ENCODE data around the gene MBLAC1.

The MBLAC1 gene, protein sequence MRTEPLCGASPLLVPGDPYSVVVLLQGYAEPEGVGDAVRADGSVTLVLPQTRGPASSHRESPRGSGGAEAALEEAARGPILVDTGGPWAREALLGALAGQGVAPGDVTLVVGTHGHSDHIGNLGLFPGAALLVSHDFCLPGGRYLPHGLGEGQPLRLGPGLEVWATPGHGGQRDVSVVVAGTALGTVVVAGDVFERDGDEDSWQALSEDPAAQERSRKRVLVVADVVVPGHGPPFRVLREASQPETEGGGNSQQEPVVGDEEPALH

DNA sequence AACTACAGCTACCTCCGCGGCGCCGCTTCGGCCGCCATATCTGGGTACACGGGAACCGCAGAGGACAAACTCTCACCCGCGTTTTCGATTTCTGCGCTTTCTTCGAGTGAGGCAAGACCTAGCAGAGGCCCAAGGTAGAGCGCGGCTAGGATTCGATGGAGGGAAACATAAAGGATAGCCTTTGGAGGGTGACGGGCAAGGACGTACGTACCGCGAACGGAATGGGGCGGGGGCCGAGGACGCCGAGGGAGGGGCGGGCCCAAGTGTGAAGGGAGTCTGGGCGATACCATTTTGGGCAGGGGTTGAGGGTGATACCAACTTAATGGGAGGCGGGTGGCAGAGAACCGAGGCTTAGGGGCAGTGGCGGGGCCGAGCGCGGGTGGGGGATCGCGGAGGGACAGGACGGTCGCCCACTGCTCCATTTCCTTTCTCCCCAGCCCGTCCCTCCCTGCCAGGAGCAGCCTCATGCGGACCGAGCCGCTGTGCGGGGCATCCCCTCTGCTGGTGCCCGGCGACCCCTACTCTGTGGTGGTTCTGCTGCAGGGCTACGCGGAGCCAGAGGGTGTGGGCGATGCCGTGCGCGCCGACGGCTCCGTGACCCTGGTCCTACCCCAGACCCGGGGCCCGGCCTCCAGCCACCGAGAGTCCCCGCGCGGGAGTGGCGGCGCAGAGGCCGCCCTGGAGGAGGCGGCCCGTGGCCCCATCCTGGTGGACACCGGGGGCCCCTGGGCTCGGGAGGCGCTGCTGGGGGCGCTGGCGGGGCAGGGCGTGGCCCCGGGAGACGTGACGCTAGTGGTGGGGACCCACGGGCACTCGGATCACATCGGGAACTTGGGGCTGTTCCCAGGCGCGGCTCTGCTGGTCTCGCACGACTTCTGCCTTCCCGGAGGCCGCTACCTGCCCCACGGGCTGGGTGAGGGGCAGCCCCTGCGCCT, at the start of gene MBLAC1:
Gene MBLAC1 (plus strand): TSS at position 37 of the 935 bp plus-strand sequence. CDS start 429 bp downstream, at position 466.
- DNase-seq (ENCODE audit: low read depth in 1 of 2, low spot score in 1 of 2): peak; percentile 87 to 90

DNA sequence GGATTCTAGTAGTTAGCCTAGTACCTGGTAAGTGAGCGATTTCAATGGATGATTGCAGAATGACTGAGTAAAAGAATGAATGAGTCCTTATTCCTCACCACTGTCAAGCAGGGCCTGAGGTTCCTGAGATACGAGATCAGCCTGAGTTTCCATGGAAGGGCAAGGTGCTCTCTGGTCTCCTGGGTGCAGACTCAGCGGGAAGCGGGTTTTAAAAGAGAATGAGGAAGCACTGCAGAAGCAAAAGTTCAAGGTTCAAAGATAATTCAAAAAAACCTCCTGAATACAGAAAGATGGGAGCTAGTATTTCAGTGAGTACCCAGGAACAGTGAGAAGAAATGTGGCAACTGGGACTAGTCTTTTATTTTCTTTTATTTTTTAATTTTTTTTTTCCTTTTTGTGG, 49.6 kb upstream of the MBLAC1 start:
- DNase-seq (ENCODE audit: low read depth in 1 of 2, low spot score in 1 of 2): no peak

DNA sequence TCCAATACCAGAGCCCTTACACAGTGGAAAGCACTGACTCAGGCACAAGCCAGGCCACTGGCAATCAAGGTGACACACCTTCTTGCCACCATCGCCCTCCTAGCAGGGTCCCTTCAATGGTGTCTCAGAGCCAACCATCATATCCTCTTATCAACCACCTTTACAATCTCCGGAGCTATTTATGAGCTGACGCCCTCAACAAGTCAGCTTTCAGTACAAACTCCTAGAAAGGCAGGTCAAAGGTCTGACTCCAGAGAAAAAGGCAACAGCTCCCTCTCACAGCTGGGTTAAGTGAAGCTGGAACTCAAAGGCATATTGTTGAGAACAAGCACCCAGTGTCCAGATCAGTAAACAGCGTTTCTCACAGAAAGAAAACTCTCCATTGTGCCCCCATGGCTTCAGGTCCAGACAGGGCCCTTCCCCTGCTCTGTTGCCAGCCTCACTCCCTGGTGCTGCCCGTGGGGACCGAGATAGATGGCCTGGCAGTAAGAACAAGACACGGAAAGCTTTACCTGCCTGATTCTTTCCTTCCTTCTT, 47.7 kb upstream of the MBLAC1 start:
- no peak for DNase-seq (ENCODE audit: low read depth in 1 of 2, low spot score in 1 of 2)

DNA sequence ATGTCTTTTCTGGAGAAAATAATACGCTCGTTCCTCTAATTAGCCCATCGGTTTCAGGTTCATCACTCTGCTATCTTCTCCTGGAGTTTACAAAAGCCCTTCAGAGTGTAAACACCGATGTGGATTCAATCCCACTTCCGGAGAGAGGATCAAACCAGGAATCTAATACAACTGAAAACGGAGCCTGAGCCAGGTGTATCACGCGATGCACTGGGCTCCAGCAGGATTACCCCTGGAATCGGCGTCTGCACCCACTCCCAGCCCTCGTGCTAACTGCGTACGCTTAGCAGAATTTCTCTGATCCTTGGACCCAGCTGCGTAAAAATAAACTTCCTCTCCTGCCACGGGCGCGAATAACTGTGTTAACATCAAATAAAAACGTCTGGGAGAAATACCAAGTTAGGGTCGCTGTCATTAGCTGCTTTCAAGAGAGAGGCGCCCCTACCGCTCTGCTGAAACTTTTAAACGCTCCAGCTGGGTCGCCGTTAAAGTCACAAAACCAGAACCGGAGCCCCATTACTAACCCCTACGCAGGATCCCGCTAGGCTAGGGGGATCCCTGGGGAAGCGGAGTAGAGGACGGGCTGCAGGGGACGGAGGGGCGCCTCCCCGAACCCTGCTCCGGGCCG, 45.7 kb upstream of the MBLAC1 start:
- no peak for DNase-seq (ENCODE audit: low read depth in 1 of 2, low spot score in 1 of 2)

DNA sequence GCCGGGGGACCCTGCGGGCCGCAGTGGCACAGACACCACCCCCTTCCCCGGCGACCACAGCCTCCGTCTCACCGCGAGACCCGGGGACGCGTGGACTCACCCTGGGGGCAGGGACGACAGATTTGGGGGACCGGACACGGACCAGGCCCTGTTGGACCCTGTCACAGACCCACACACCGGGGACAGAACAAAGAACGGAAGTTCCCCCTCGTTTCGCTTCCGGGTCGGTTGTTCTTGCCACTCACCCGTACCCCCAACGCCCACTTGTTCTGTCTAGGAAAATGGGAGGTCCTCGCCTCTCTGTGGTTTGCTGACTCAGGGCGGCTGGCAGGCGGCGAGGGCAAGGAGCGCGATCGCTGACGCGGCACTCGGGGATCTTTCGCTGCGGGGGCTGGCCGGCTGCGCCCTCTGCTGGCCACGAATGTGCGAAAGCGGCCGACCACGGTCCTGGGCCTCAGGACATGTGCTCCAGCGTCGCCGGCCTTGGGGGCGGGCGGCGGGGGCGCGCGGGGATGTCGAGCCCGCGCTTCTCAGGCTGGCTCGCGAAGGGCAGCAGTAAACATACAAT, 45.1 kb upstream of the MBLAC1 start, which contains the start of gene ZNF3:
Gene ZNF3 (minus strand): TSS at position 189 of the 568 bp plus-strand sequence. CDS start 4,366 bp downstream, outside the sequence.
- peak; percentile 96 to 99 for DNase-seq (ENCODE audit: low read depth in 1 of 2, low spot score in 1 of 2)

DNA sequence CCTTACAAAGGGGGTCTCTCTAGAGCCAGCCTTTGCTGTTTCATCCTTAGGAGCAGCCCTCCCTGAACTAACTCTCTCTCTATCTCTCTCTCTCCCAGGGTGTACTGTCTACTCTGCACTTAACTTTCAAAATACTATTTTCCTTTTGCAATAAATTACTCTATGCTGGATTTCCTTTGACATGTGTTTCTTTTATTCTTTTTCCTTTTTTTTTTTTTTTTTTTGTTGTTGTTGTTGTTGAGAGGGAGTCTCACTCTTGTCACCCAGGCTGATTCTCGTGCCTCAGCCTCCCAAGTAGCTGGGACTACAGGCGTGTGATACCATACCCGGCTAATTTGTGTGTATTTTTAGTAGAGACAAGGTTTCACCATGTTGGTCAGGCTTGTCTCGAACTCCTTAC, 43.8 kb upstream of the MBLAC1 start:
- DNase-seq (ENCODE audit: low read depth in 1 of 2, low spot score in 1 of 2): no peak

DNA sequence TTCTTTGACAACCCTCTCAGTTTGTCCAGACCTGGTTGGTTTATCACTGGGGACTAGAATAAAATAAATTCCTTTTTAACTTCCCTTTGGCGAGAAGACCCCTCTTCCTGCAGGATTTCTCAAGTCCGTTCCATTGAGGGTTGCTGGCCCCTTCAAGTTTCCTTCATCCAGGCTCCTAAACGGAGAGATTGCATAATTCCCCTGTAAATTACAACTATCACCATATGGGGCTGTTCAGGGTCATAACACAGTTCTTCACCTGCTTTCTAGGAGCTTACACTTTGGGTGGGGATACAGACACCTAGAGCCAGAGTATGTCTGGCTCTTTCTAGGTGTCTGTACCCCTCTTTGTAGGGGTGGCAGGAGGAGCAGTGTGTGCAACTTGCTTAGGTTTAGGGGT, 41.3 kb upstream of the MBLAC1 start:
- DNase-seq (ENCODE audit: low read depth in 1 of 2, low spot score in 1 of 2): no peak

DNA sequence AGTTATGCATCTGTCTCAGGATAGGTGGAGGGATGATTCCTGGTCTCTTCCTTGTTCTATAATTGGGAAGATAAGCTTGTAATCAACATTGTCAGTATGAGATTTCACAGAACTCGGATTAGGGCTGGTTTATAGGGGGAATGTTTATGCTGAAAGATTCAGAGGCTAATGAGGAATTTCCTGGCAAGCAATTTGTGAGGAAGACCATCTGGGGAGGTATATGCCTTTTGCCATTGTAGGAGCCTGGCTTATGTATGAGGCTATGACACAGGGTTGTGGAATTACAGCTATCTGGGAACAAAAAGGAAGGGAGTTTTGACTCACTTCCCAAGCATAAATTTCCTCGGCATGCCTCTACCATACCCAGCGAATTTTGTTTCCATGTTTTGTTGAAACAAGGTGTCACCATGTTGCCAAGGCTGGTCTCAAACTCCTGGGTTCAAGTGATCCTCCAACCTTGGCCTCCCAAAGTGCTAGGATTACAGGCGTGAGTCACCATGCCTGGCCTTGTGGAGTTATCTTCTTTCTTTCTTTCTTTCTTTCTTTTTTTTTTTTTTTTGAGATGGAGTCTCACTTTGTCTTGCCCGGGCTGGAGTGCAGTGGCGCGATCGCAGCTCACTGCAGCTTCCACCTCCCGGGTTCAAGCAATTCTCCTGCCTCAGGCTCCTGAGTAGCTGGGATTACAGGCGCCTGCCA, 39.6 kb upstream of the MBLAC1 start:
- DNase-seq (ENCODE audit: low read depth in 1 of 2, low spot score in 1 of 2): no peak

DNA sequence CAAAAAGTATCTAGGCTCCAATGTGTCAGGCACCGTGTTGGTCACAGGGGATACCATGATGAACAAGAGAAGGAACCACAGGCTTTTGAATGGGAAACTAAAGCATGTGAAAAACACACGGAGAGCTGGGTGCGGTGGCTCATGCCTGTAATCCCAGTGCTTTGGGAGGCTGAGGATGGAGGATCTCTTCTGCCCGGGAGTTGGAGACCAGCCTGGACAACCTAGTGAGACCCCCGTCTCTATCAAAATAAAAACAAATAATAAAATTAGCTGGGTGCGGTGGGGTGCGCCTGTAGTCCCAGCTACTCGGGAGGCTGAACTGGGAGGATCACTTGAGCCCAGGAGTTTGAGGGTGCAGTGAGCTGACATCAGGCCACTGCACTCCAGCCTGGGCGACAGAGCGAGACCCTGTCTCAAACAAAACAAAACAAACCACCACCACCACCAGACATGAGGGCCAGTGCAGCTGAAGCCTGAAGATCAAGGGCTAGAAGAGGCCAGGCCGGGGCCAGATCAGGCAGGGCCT, 38.6 kb upstream of the MBLAC1 start:
- no peak for DNase-seq (ENCODE audit: low read depth in 1 of 2, low spot score in 1 of 2)

DNA sequence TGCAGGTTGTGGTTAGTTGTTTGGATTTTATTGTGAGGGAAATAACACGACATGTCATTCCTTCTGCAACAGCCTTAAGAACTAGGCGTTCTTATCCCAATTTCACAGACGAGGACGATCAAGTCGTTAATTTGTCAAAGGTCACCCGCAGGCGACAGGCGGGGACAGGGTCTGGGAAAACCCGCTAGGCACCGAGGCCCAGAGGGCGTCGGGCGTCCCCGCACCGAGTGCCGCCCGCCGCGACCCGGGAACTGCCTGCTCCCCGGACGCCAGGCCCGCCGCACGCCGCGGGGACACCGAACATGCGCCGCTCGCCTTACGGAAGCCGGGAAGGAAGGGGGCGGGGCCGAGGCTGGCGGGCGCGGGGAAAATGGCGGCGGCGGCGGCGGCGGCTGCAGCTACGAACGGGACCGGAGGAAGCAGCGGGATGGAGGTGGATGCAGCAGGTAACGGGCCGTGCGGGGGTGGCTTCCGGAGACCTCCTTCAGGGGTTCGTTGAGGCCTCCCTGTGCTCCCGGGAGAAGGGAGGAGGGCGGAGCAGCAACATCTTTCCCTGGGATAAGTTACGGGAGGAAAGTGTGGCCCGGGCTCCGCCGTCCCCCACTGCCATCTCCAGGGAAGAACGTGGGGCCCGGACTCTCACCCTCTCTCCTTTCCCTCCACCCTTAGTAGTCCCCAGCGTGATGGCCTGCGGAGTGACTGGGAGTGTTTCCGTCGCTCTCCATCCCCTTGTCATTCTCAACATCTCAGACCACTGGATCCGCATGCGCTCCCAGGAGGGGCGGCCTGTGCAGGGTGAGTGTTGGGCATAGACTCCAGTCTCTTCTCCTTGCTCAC, 37.9 kb upstream of the MBLAC1 start, which contains the start of gene COPS6:
Gene COPS6 (plus strand): TSS at position 349 of the 837 bp plus-strand sequence. CDS start 22 bp downstream, at position 371.
- peak; percentile 76 to 83 for DNase-seq (ENCODE audit: low read depth in 1 of 2, low spot score in 1 of 2)

DNA sequence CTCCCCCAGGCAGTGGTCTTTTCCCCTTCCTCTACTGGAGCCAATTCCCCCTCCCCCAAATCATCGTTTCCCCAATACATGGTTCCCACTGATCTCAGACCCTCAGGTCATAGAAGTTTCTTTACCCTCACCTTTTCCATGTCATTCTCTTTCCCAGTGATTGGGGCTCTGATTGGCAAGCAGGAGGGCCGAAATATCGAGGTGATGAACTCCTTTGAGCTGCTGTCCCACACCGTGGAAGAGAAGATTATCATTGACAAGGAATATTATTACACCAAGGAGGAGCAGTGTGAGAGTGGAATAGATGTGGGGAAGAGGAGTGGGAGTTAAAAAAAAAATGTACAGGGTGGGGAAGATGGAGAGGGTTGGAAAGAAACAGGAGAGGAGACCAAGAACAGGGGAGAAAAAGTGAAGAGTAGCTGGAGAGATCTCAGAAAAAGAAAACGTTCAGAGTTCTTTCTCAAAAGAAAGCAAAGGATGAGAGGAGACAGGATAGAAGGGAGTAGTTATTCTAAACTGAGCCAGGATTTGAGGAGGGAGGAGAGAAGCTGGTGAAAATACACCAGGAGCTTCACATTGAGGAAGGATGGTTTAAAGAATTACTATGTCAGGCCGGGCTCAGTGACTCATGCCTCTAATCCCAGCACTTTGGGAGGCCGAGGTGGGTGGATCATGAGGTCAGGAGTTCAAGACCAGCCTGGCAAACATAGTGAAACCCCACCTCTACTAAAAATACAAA, 37.1 kb upstream of the MBLAC1 start:
- DNase-seq (ENCODE audit: low read depth in 1 of 2, low spot score in 1 of 2): no peak

DNA sequence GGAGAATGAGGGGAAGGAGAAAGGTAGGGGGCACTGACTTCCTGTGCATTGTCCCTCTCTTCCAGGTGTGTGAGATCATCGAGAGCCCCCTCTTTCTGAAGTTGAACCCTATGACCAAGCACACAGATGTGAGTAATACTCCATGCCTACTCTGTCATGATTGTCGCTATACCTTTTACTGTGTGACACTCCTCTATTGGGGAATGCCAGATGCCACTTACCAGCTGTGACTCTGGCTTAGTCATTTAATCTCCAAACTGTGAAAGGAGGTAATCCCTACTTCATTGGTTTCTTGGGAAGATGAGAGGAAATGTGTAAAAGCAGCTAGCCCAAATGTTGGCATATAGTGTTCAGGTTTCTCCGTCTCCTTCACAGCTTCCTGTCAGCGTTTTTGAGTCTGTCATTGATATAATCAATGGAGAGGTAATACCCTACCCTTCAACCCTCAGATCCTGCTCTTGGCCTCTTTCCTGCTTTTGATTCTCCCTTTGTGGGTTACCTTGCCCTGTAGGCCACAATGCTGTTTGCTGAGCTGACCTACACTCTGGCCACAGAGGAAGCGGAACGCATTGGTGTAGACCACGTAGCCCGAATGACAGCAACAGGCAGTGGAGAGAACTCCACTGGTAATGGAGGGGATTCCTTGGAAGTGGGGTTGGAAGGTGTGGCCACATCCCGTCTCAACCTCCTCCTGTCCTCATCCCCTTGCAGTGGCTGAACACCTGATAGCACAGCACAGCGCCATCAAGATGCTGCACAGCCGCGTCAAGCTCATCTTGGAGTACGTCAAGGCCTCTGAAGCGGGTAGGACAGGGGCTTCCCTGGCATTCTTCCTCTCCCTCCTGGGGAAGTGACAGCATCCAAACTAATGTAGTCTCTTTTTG, 36.0 kb upstream of the MBLAC1 start:
- DNase-seq (ENCODE audit: low read depth in 1 of 2, low spot score in 1 of 2): no peak

DNA sequence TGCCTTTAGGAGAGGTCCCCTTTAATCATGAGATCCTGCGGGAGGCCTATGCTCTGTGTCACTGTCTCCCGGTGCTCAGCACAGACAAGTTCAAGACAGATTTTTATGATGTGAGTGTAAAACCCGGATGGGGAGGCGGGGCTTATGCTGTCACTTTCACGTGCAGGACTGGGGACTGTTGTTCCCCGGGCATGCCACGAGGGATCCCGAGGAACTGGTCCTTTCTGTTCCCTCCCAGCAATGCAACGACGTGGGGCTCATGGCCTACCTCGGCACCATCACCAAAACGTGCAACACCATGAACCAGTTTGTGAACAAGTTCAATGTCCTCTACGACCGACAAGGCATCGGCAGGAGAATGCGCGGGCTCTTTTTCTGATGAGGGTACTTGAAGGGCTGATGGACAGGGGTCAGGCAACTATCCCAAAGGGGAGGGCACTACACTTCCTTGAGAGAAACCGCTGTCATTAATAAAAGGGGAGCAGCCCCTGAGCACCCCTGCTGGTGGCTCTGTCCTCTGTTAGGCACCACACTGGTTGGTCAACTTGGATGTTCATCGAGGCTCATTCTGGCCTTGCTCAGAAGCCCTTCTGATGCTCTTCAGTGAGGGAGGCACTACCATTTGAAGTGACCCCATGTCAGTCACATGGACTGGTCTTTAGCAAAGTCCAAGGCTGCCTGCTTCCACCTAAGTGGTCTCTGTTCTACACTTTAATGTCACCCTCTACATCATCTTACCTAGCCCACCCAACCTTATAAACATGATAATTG, 35.2 kb upstream of the MBLAC1 start:
- DNase-seq (ENCODE audit: low read depth in 1 of 2, low spot score in 1 of 2): no peak

DNA sequence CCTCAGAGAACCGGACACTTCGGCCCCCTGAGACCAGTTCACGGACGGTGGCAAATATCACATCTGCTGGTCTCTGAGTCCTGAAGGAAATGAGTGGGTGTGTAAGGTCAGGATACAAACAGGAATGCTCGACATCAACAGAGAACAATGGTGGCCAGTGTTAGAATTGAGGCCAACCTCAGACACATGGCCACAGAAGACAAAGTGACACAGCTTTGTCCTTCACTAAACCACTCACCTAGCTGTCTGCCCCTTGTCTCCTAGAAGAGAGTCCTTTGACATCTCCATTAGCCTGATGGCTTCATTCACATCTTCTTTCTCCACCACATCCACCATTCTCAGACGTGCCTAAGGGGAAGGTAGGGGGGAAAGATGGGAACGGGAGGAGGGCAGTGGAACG, 33.7 kb upstream of the MBLAC1 start:
- no peak for DNase-seq (ENCODE audit: low read depth in 1 of 2, low spot score in 1 of 2)

DNA sequence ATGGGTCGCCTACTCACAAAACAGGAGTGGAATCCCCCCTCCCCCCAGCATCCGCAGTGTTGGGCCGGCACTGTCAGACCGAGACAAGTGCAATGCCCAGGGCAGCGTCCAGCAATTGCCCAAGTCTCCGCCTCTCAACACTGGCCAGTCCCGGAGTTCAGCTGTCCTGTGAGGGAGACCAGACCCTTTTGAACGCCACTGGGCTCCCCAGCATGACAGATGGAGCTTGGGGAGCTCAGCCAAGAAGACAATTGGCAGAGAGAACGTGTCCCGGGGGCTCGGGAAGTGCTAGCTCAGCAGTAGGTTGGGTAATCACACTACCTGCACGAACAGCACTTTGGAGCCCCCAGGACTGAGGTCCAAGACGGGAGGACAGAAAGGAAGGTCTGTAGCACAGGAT, 33.3 kb upstream of the MBLAC1 start:
- DNase-seq (ENCODE audit: low read depth in 1 of 2, low spot score in 1 of 2): no peak

DNA sequence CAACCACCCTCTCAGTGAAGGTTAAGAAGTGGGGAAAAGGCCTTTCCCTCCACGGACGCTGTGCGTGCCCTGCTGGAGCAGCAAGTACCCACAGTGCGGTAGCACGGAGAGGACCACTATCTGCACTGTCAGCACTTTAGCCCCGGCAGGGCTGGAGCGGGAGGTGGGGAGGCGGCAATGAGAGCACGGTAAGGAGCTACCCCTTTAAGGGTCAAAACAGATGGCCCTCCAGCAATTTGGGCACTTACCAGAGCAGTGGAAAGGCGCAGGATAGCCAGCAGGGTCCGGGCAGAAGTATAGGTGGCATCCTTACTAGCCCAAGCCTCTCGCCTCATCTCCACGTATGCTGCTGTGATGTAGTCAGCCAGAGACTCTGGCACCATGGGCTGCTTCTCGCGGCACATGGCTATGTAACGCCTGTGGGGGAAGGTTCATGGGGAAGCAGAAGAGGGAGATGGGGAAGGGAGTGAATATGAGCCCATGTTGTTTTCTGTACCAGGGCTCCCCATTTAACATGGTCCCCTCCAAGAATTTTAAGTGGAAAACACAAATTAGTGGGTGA, 32.8 kb upstream of the MBLAC1 start:
- DNase-seq (ENCODE audit: low read depth in 1 of 2, low spot score in 1 of 2): no peak
